Urinary bladder (tissue), 4 donors: ENCODE data around the gene FAM9C. TPM values are rescaled to one million over a fixed set of nuclear protein-coding genes. Genes with fewer than 3 reads are reported as not detected.

Source experiments
- DNase-seq: peaks from one replicate; pipeline ENCODE4 v3.0.0-alpha.2; 2015; ENCODE audit errors: extremely low spot score
- H3K27ac ChIP-seq: one replicate; pipeline ENCODE4 v1.5.1; 2013; ENCODE audit warnings: low read depth, mild to moderate bottlenecking, moderate library complexity
- H3K36me3 ChIP-seq: one replicate; pipeline ENCODE4 v1.6.1; 2013; ENCODE audit warnings: mild to moderate bottlenecking, moderate library complexity; ENCODE audit not compliant: insufficient read depth
- H3K4me1 ChIP-seq: one replicate; pipeline ENCODE4 v1.6.1; 2013; ENCODE audit warnings: mild to moderate bottlenecking, moderate library complexity; ENCODE audit not compliant: insufficient read depth
- H3K4me3 ChIP-seq: one replicate; pipeline ENCODE4 v1.5.1; 2013; ENCODE audit warnings: low read depth, low read length
- WGBS: extraction: QIAGEN DNeasy Blood & Tissue Kit; methylation state at CpG from one replicate; pipeline ENCODE4 v1.1.7; 2013; 5-methylcytosine and 5-hydroxymethylcytosine counted together
- polyA plus RNA-seq: library from polyadenylated mRNA; stranded (reverse); fragments of 200-250 nt; gene quantifications from one replicate; pipeline ENCODE4 v1.2.3, GENCODE V29; 2013
- total RNA-seq: library from RNA; depleted of rRNA; stranded (reverse); fragments of >200 nt; gene quantifications from one replicate; pipeline ENCODE4 v1.2.3, GENCODE V29; 2014
- donor health status: healthy with polysubstance abuse.
- donor health status: healthy.

The FAM9C gene
- total and polyA plus RNA-seq, 2 donors, result 0.05 to 0.08 TPM

- Histone ChIP-seq H3K27ac (no peak overlapping the region), H3K4me1 (no peaks in the 10 kb centered on the region), H3K36me3 (no peaks in the 10 kb centered on the region), H3K4me3 (no peak overlapping the region)
- WGBS, result 74% methylated on average over 11 of the region's 11 CpGs
- DNase-seq, result no peak
Measured at GRCh38 chrX:13082206-13083065, 38.0 kb upstream of the FAM9C start.

GRCh38 chrX:13081395-13082205 is 37.2 kb upstream of the FAM9C start:
- H3K4me3 ChIP-seq, result no peak overlapping the region
- WGBS, result 26% methylated on average over 6 of the region's 6 CpGs
- DNase-seq, result no peak
- H3K4me1 ChIP-seq, result no peaks in the 10 kb centered on the region
- no peaks in the 10 kb centered on the region for H3K36me3 ChIP-seq
- no peak overlapping the region for H3K27ac ChIP-seq

GRCh38 chrX:13080128-13080795 is 35.8 kb upstream of the FAM9C start:
- DNase-seq, result no peak
- H3K4me1 ChIP-seq, result no peaks in the 10 kb centered on the region
- no peak overlapping the region for H3K27ac ChIP-seq
- H3K36me3 ChIP-seq, result no peaks in the 10 kb centered on the region
- H3K4me3 ChIP-seq, result no peak overlapping the region
- 92% methylated on average over 4 of the region's 4 CpGs for WGBS

- H3K4me3 ChIP-seq, result no peak overlapping the region
- WGBS, result 19% methylated on average over 10 of the region's 10 CpGs
- peak overlapping the region; percentile 60 for H3K27ac ChIP-seq
- DNase-seq, result peak; percentile 37
- H3K4me1 ChIP-seq, result no peaks in the 10 kb centered on the region
- H3K36me3 ChIP-seq, result no peaks in the 10 kb centered on the region
Measured at GRCh38 chrX:13078739-13079444, 34.5 kb upstream of the FAM9C start.

GRCh38 chrX:13077168-13077567 is 32.7 kb upstream of the FAM9C start:
- Histone ChIP-seq H3K4me3 (no peak overlapping the region), H3K27ac (no peak overlapping the region), H3K4me1 (no peaks in the 10 kb centered on the region), H3K36me3 (no peaks in the 10 kb centered on the region)
- 26% methylated on average over 2 of the region's 2 CpGs for WGBS
- DNase-seq, result no peak

- H3K4me1 ChIP-seq, result no peaks in the 10 kb centered on the region
- no peak overlapping the region for H3K27ac ChIP-seq
- no peak overlapping the region for H3K4me3 ChIP-seq
- no peaks in the 10 kb centered on the region for H3K36me3 ChIP-seq
- 91% methylated on average over 4 of the region's 4 CpGs for WGBS
- DNase-seq, result no peak
Measured at GRCh38 chrX:13076176-13076961, 31.9 kb upstream of the FAM9C start.

GRCh38 chrX:13074297-13075262 is 30.2 kb upstream of the FAM9C start:
- no peak for DNase-seq
- no peak overlapping the region for H3K4me3 ChIP-seq
- H3K4me1 ChIP-seq, result no peaks in the 10 kb centered on the region
- 88% methylated on average over 9 of the region's 9 CpGs for WGBS
- H3K36me3 ChIP-seq, result no peaks in the 10 kb centered on the region
- no peak overlapping the region for H3K27ac ChIP-seq

- no peaks in the 10 kb centered on the region for H3K36me3 ChIP-seq
- DNase-seq, result no peak
- WGBS, result 86% methylated on average over 3 of the region's 3 CpGs
- no peak overlapping the region for H3K4me3 ChIP-seq
- no peaks in the 10 kb centered on the region for H3K4me1 ChIP-seq
- H3K27ac ChIP-seq, result no peak overlapping the region
Measured at GRCh38 chrX:13069771-13070416, 25.5 kb upstream of the FAM9C start.

- Histone ChIP-seq H3K4me1 (no peaks in the 10 kb centered on the region), H3K4me3 (no peak overlapping the region), H3K36me3 (no peaks in the 10 kb centered on the region), H3K27ac (no peak overlapping the region)
- DNase-seq, result no peak
- WGBS, result 80% methylated on average over 1 of the region's 1 CpG
Measured at GRCh38 chrX:13068651-13069050, 24.2 kb upstream of the FAM9C start.

GRCh38 chrX:13067773-13068172 is 23.4 kb upstream of the FAM9C start:
- H3K36me3 ChIP-seq, result no peaks in the 10 kb centered on the region
- no peak overlapping the region for H3K27ac ChIP-seq
- no peak for DNase-seq
- H3K4me1 ChIP-seq, result no peaks in the 10 kb centered on the region
- no peak overlapping the region for H3K4me3 ChIP-seq
- WGBS, result 83% methylated on average over 1 of the region's 1 CpG

- H3K36me3 ChIP-seq, result no peaks in the 10 kb centered on the region
- no peak overlapping the region for H3K4me3 ChIP-seq
- no peak for DNase-seq
- H3K4me1 ChIP-seq, result no peaks in the 10 kb centered on the region
- no peak overlapping the region for H3K27ac ChIP-seq
- 88% methylated on average over 4 of the region's 4 CpGs for WGBS
Measured at GRCh38 chrX:13066391-13066790, 22.0 kb upstream of the FAM9C start.
